HepG2 (cell line): ENCODE measurements around the gene KAZN. TPM values are rescaled to one million over a fixed set of nuclear protein-coding genes. Genes with fewer than 3 reads are reported as not detected.
A peak's percentile ranks its signal among the peaks of the same experiment; 100 is the strongest.

Experiments
- AGO1 ChIP-seq: fragments of 200-400 bp; formaldehyde crosslinking; IDR thresholded peaks from 2 replicates; pipeline ENCODE4 v1.6.1; 2017; ENCODE audit warnings: mild to moderate bottlenecking, low read depth, low read length, moderate library complexity; ENCODE audit not compliant: poor library complexity, severe bottlenecking
- CHCHD3 ChIP-seq: sonication (generic); formaldehyde crosslinking; IDR thresholded peaks from 2 replicates; pipeline ENCODE4 v1.8.0; 2022; ENCODE audit warnings: mild to moderate bottlenecking, missing genetic modification reagents, moderate library complexity
- MAX ChIP-seq: IDR thresholded peaks from 2 replicates; pipeline ENCODE4 v1.6.1; 2012; ENCODE audit warnings: inconsistent platforms
- NFRKB ChIP-seq: fragments of 450-650 bp; IDR thresholded peaks from 2 replicates; pipeline ENCODE4 v1.6.1; 2017
- PHB2 ChIP-seq: fragments of 450-650 bp; IDR thresholded peaks from 2 replicates; pipeline ENCODE4 v1.6.1; 2018; ENCODE audit not compliant: partially characterized antibody
- PRDM10 ChIP-seq: sonication (generic); formaldehyde crosslinking; IDR thresholded peaks from 2 replicates; pipeline ENCODE4 v1.4.0; 2020; ENCODE audit warnings: low read depth, missing genetic modification reagents
- RAD21 ChIP-seq: fragments of 450-650 bp; formaldehyde crosslinking; IDR thresholded peaks from 2 replicates; pipeline ENCODE4 v1.5.0; 2020; ENCODE audit warnings: mild to moderate bottlenecking
- RBFOX2 ChIP-seq: fragments of 200-400 bp; formaldehyde crosslinking; IDR thresholded peaks from 2 replicates; pipeline ENCODE4 v1.6.1; 2017; ENCODE audit warnings: low read depth, mild to moderate bottlenecking, low read length
- REPIN1 ChIP-seq: sonication (generic); formaldehyde crosslinking; IDR thresholded peaks from 2 replicates; pipeline ENCODE4 v1.8.0; 2022; ENCODE audit warnings: missing genetic modification reagents, low read depth, mild to moderate bottlenecking, borderline replicate concordance
- SP5 ChIP-seq: IDR thresholded peaks from 2 replicates; pipeline ENCODE4 v1.6.1; 2016; ENCODE audit warnings: low read depth, borderline replicate concordance
- ZBTB25 ChIP-seq: IDR thresholded peaks from 2 replicates; pipeline ENCODE4 v1.6.1; 2018; ENCODE audit warnings: missing genetic modification reagents
- ZBTB42 ChIP-seq: sonication (generic); formaldehyde crosslinking; IDR thresholded peaks from 2 replicates; pipeline ENCODE4 v1.5.0; 2020; ENCODE audit warnings: mild to moderate bottlenecking, missing genetic modification reagents
- ZEB1 ChIP-seq: IDR thresholded peaks from 2 replicates; pipeline ENCODE4 v1.6.1; 2012; ENCODE audit warnings: mild to moderate bottlenecking, low read depth, inconsistent platforms; ENCODE audit not compliant: insufficient replicate concordance
- ZFP36L1 ChIP-seq: sonication (generic); formaldehyde crosslinking; IDR thresholded peaks from 2 replicates; pipeline ENCODE4 v1.8.0; 2022; ENCODE audit warnings: mild to moderate bottlenecking, missing genetic modification reagents, moderate library complexity
- ZFP36L2 ChIP-seq: sonication (generic); formaldehyde crosslinking; IDR thresholded peaks from 2 replicates; pipeline ENCODE4 v1.4.0; 2020; ENCODE audit warnings: missing genetic modification reagents
- ZIK1 ChIP-seq: sonication (generic); formaldehyde crosslinking; IDR thresholded peaks from 2 replicates; pipeline ENCODE4 v1.5.0; 2020; ENCODE audit warnings: mild to moderate bottlenecking, low read depth, missing genetic modification reagents, borderline replicate concordance
- ZNF207 ChIP-seq: fragments of 450-650 bp; IDR thresholded peaks from 2 replicates; pipeline ENCODE4 v1.6.1; 2016; ENCODE audit warnings: antibody characterized with exemption, borderline replicate concordance
- ZNF24 ChIP-seq: fragments of 450-650 bp; IDR thresholded peaks from 2 replicates; pipeline ENCODE4 v1.6.1; 2017; ENCODE audit warnings: antibody characterized with exemption, mild to moderate bottlenecking
- ZNF563 ChIP-seq: sonication (generic); formaldehyde crosslinking; IDR thresholded peaks from 2 replicates; pipeline ENCODE4 v1.8.0; 2022; ENCODE audit warnings: mild to moderate bottlenecking, moderate library complexity, missing genetic modification reagents
- ZNF766 ChIP-seq: sonication (generic); formaldehyde crosslinking; IDR thresholded peaks from 2 replicates; pipeline ENCODE4 v1.5.0; 2020; ENCODE audit warnings: missing genetic modification reagents, borderline replicate concordance
- ZNF792 ChIP-seq: IDR thresholded peaks from 2 replicates; pipeline ENCODE4 v1.6.1; 2016
- polyA plus RNA-seq, 8 experiments: library from polyadenylated mRNA; depleted of rRNA in 3 of 8; stranded (reverse) in 7 of 8; unstranded in 1 of 8; fragments of >200 nt; fragmentation: Illumina TruSeq in 4 of 8; extraction: Trizol in 4 of 8; gene quantifications; 2 replicates each; pipeline versions ENCODE4 v1.2.1 to v1.2.3, GENCODE V29; 2011 to 2016; ENCODE audit warnings: low read depth in 4 of 8, missing spikeins in 1 of 8, mixed read lengths in 1 of 8; ENCODE audit not compliant: insufficient read depth in 1 of 8
- total RNA-seq, 5 experiments: library from RNA; depleted of rRNA; stranded (reverse); fragments of >200 nt; fragmentation: Illumina TruSeq; extraction: Trizol; gene quantifications; 2 replicates each; pipeline ENCODE4 v1.2.3, GENCODE V29; 2016; ENCODE audit warnings: low read depth in 1 of 5
- TF ChIP-seq, protein P1 (sequence below): sonication (generic); formaldehyde crosslinking; IDR thresholded peaks from 2 replicates; pipeline ENCODE4 v1.5.1; 2020; ENCODE audit warnings: missing genetic modification reagents, mild to moderate bottlenecking, borderline replicate concordance
- TF ChIP-seq, protein P2 (sequence below): sonication (generic); formaldehyde crosslinking; IDR thresholded peaks from 2 replicates; pipeline ENCODE4 v1.8.0; 2022; ENCODE audit warnings: missing genetic modification reagents, mild to moderate bottlenecking, inconsistent platforms, borderline replicate concordance

Gene KAZN
- total and polyA plus RNA-seq, 2 of the 13 experiments (the other 11 are each of a cell fraction or from before 2014, with no cell fraction given), result 10.4 to 13.5 TPM

GRCh38 chr1:15153184-15153841 is 554.8 kb downstream of the KAZN start, which contains the start of gene TMEM51 (continued):
- no peak; the same call in 1 of the 2 replicates for TF ChIP-seq CHCHD3 (CRISPR knock-in tag)
- no peak for TF ChIP-seq ZFP36L1
- TF ChIP-seq ZBTB25, result no peak
- no peak for TF ChIP-seq ZIK1 (CRISPR knock-in tag)
- no peak for TF ChIP-seq AGO1
- TF ChIP-seq, protein P1, sequence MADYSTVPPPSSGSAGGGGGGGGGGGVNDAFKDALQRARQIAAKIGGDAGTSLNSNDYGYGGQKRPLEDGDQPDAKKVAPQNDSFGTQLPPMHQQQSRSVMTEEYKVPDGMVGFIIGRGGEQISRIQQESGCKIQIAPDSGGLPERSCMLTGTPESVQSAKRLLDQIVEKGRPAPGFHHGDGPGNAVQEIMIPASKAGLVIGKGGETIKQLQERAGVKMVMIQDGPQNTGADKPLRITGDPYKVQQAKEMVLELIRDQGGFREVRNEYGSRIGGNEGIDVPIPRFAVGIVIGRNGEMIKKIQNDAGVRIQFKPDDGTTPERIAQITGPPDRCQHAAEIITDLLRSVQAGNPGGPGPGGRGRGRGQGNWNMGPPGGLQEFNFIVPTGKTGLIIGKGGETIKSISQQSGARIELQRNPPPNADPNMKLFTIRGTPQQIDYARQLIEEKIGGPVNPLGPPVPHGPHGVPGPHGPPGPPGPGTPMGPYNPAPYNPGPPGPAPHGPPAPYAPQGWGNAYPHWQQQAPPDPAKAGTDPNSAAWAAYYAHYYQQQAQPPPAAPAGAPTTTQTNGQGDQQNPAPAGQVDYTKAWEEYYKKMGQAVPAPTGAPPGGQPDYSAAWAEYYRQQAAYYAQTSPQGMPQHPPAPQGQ, result no peak
- TF ChIP-seq, protein P2, sequence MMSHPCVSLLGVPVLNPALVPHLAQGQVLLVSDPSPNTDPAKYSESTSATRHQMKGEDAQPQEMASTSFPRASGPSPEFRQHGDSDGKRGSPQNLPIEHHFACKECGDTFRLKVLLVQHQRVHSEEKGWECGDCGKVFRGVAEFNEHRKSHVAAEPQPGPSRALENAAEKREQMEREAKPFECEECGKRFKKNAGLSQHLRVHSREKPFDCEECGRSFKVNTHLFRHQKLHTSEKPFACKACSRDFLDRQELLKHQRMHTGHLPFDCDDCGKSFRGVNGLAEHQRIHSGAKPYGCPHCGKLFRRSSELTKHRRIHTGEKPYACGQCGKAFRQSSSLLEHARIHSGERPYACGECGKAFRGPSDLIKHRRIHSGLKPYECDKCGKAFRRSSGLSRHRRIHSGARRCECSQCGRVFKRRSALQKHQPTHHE (CRISPR knock-in tag), result 0 out of 2 replicates have a peak, but pooled peaks have one; percentile 53
- TF ChIP-seq NFRKB, result no peak
- TF ChIP-seq PRDM10 (CRISPR knock-in tag), result no peak
- TF ChIP-seq ZNF766, result no peak
- TF ChIP-seq MAX, result peak; percentile 23
- TF ChIP-seq SP5 (CRISPR knock-in tag), result peak; percentile 37; the same call in 1 of the 2 replicates
- TF ChIP-seq ZNF563, result peak; percentile 22; the same call in 1 of the 2 replicates
- TF ChIP-seq REPIN1 (CRISPR knock-in tag), result no peak
- peak; percentile 75 for TF ChIP-seq RBFOX2
- TF ChIP-seq ZNF792, result peak; percentile 28; the same call in 1 of the 2 replicates
- peak; percentile 52 for TF ChIP-seq ZEB1
- peak; percentile 55; the same call in 1 of the 2 replicates for TF ChIP-seq ZBTB42 (CRISPR knock-in tag)
- TF ChIP-seq PHB2, result no peak
- TF ChIP-seq ZFP36L2, result no peak
- no peak for TF ChIP-seq ZNF24
- TF ChIP-seq ZNF207, result no peak
- no peak for TF ChIP-seq RAD21 (CRISPR knock-in tag)
